HepG2 (cell line): Measurements from ENCODE around the gene SP7. TPM values are rescaled to one million over a fixed set of nuclear protein-coding genes. Genes with fewer than 3 reads are reported as not detected.

ENCODE experiments used
- AGO1 ChIP-seq: fragments of 200-400 bp; formaldehyde crosslinking; IDR thresholded peaks from 2 replicates; pipeline ENCODE4 v1.6.1; 2017; ENCODE audit warnings: mild to moderate bottlenecking, low read depth, low read length, moderate library complexity; ENCODE audit not compliant: poor library complexity, severe bottlenecking
- CEBPB ChIP-seq: IDR thresholded peaks from 2 replicates; pipeline ENCODE4 v1.6.1; 2011; ENCODE audit warnings: low read depth, low read length, improper control_type of control experiment, borderline replicate concordance
- CHCHD3 ChIP-seq: sonication (generic); formaldehyde crosslinking; IDR thresholded peaks from 2 replicates; pipeline ENCODE4 v1.8.0; 2022; ENCODE audit warnings: mild to moderate bottlenecking, missing genetic modification reagents, moderate library complexity
- FLYWCH1 ChIP-seq: sonication (generic); formaldehyde crosslinking; IDR thresholded peaks from 2 replicates; pipeline ENCODE4 v1.8.1; 2023; ENCODE audit warnings: mild to moderate bottlenecking, missing genetic modification reagents
- FOSL2 ChIP-seq: sonication (generic); formaldehyde crosslinking; IDR thresholded peaks from 2 replicates; pipeline ENCODE4 v1.4.0; 2020; ENCODE audit warnings: missing genetic modification reagents
- FOXA1 ChIP-seq, 2 experiments: fragments of 450-650 bp in 1 of 2; sonication (generic) in 1 of 2; formaldehyde crosslinking in 1 of 2; IDR thresholded peaks; 2 replicates each; pipeline versions ENCODE4 v1.4.0 to v1.6.1; 2016 to 2020; ENCODE audit warnings: missing genetic modification reagents in 1 of 2
- HNRNPLL ChIP-seq: fragments of 200-400 bp; formaldehyde crosslinking; IDR thresholded peaks from 2 replicates; pipeline ENCODE4 v1.6.1; 2017; ENCODE audit warnings: mild to moderate bottlenecking, low read depth, low read length; ENCODE audit not compliant: poor library complexity, severe bottlenecking
- MAFK ChIP-seq, 2 experiments: IDR thresholded peaks in 1 of 2; conservative IDR thresholded peaks in 1 of 2; 2 replicates each; pipeline ENCODE4 v1.6.1; 2011; ENCODE audit warnings: improper control_type of control experiment in 2 of 2, low read length in 2 of 2
- MAX ChIP-seq: IDR thresholded peaks from 2 replicates; pipeline ENCODE4 v1.6.1; 2012; ENCODE audit warnings: inconsistent platforms
- MEIS1 ChIP-seq: sonication (generic); formaldehyde crosslinking; IDR thresholded peaks from 2 replicates; pipeline ENCODE4 v1.9.0; 2021; ENCODE audit warnings: mild to moderate bottlenecking, missing genetic modification reagents, moderate library complexity, borderline replicate concordance
- NCOA5 ChIP-seq: sonication (generic); formaldehyde crosslinking; IDR thresholded peaks from 2 replicates; pipeline ENCODE4 v1.4.0; 2020; ENCODE audit warnings: missing genetic modification reagents
- RBM22 ChIP-seq: fragments of 200-400 bp; formaldehyde crosslinking; optimal IDR thresholded peaks from 2 replicates; pipeline ENCODE3; 2017; ENCODE audit warnings: mild to moderate bottlenecking, low read length, moderate library complexity
- RFX5 ChIP-seq: IDR thresholded peaks from 2 replicates; pipeline ENCODE4 v1.6.1; 2011; ENCODE audit warnings: low read depth, low read length, improper control_type of control experiment
- TGIF2 ChIP-seq: IDR thresholded peaks from 2 replicates; pipeline ENCODE4 v1.6.1; 2016; ENCODE audit warnings: control low read depth, missing compliant biosample characterization
- TOPORS ChIP-seq: sonication (generic); formaldehyde crosslinking; IDR thresholded peaks from 2 replicates; pipeline ENCODE4 v1.8.0; 2023; ENCODE audit warnings: mild to moderate bottlenecking, missing genetic modification reagents
- YY1 ChIP-seq: IDR thresholded peaks from 2 replicates; pipeline ENCODE4 v1.6.1; 2011; ENCODE audit warnings: low read length, low read depth, moderate library complexity, mild to moderate bottlenecking; ENCODE audit not compliant: insufficient read depth, insufficient replicate concordance
- ZBTB38 ChIP-seq: sonication (generic); formaldehyde crosslinking; IDR thresholded peaks from 2 replicates; pipeline ENCODE4 v1.5.1; 2020; ENCODE audit warnings: mild to moderate bottlenecking, missing genetic modification reagents
- ZNF276 ChIP-seq: sonication (generic); formaldehyde crosslinking; IDR thresholded peaks from 2 replicates; pipeline ENCODE4 v1.4.0; 2020; ENCODE audit warnings: mild to moderate bottlenecking, low read depth, missing genetic modification reagents
- ZNF431 ChIP-seq: sonication (generic); formaldehyde crosslinking; IDR thresholded peaks from 2 replicates; pipeline ENCODE4 v1.9.0; 2022; ENCODE audit warnings: missing genetic modification reagents, low read depth, mild to moderate bottlenecking, borderline replicate concordance
- ZNF44 ChIP-seq: sonication (generic); formaldehyde crosslinking; IDR thresholded peaks from 2 replicates; pipeline ENCODE4 v1.5.1; 2020; ENCODE audit warnings: mild to moderate bottlenecking, missing genetic modification reagents
- ZNF460 ChIP-seq: sonication (generic); formaldehyde crosslinking; IDR thresholded peaks from 2 replicates; pipeline ENCODE4 v1.5.1; 2020; ENCODE audit warnings: missing genetic modification reagents, mild to moderate bottlenecking, borderline replicate concordance
- ZNF598 ChIP-seq: sonication (generic); formaldehyde crosslinking; IDR thresholded peaks from 2 replicates; pipeline ENCODE4 v1.5.1; 2020; ENCODE audit warnings: mild to moderate bottlenecking, missing genetic modification reagents, borderline replicate concordance
- ZNF737 ChIP-seq: sonication (generic); formaldehyde crosslinking; IDR thresholded peaks from 2 replicates; pipeline ENCODE4 v1.5.0; 2020; ENCODE audit warnings: missing genetic modification reagents, mild to moderate bottlenecking, borderline replicate concordance
- ZNF773 ChIP-seq: sonication (generic); formaldehyde crosslinking; IDR thresholded peaks from 2 replicates; pipeline ENCODE4 v1.4.0; 2020; ENCODE audit warnings: missing genetic modification reagents, borderline replicate concordance
- ZNF775 ChIP-seq: sonication (generic); formaldehyde crosslinking; IDR thresholded peaks from 2 replicates; pipeline ENCODE4 v1.4.0; 2020; ENCODE audit warnings: missing genetic modification reagents, mild to moderate bottlenecking, moderate library complexity, borderline replicate concordance
- ZNF777 ChIP-seq: sonication (generic); formaldehyde crosslinking; IDR thresholded peaks from 2 replicates; pipeline ENCODE4 v1.4.0; 2020; ENCODE audit warnings: missing genetic modification reagents
- ZNF780A ChIP-seq: sonication (generic); formaldehyde crosslinking; IDR thresholded peaks from 2 replicates; pipeline ENCODE4 v1.8.0; 2022; ENCODE audit warnings: mild to moderate bottlenecking, missing genetic modification reagents, moderate library complexity
- polyA plus RNA-seq, 8 experiments: library from polyadenylated mRNA; depleted of rRNA in 3 of 8; stranded (reverse) in 7 of 8; unstranded in 1 of 8; fragments of >200 nt; fragmentation: Illumina TruSeq in 4 of 8; extraction: Trizol in 4 of 8; gene quantifications; 2 replicates each; pipeline versions ENCODE4 v1.2.1 to v1.2.3, GENCODE V29; 2011 to 2016; ENCODE audit warnings: low read depth in 4 of 8, missing spikeins in 1 of 8, mixed read lengths in 1 of 8; ENCODE audit not compliant: insufficient read depth in 1 of 8
- total RNA-seq, 5 experiments: library from RNA; depleted of rRNA; stranded (reverse); fragments of >200 nt; fragmentation: Illumina TruSeq; extraction: Trizol; gene quantifications; 2 replicates each; pipeline ENCODE4 v1.2.3, GENCODE V29; 2016; ENCODE audit warnings: low read depth in 1 of 5
- TF ChIP-seq, protein P1 (sequence below): sonication (generic); formaldehyde crosslinking; IDR thresholded peaks from 2 replicates; pipeline ENCODE4 v1.4.0; 2020; ENCODE audit warnings: mild to moderate bottlenecking, missing genetic modification reagents

SP7 gene
- total and polyA plus RNA-seq, 2 of the 13 experiments (the other 11 are each of a cell fraction or from before 2014, with no cell fraction given), result not detected

- TF ChIP-seq, protein P1, sequence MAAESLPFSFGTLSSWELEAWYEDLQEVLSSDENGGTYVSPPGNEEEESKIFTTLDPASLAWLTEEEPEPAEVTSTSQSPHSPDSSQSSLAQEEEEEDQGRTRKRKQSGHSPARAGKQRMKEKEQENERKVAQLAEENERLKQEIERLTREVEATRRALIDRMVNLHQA, result no peak
- TF ChIP-seq ZBTB38 (peak; percentile 62; the same call in 1 of the 2 replicates), ZNF780A (no peak), ZNF737 (CRISPR knock-in tag) (no peak), ZNF431 (CRISPR knock-in tag) (0 out of 2 replicates have a peak, but pooled peaks have one; percentile 21), YY1 (peak; percentile 64), ZNF775 (CRISPR knock-in tag) (peak; percentile 22; the same call in 1 of the 2 replicates), TGIF2 (CRISPR knock-in tag) (peak; percentile 56), MAFK (conservative IDR thresholded peaks at IDR 0.05 in 1 of 2, IDR thresholded peaks at IDR 0.05 in 1 of 2; ENCODE audit: low read length in 2 of 2) (no peak), HNRNPLL (peak; percentile 85), FOXA1 (IDR thresholded peaks at IDR 0.05) (no peak), FOXA1 (CRISPR knock-in tag; IDR thresholded peaks at IDR 0.05) (no peak; the same call in 1 of the 2 replicates), ZNF773 (CRISPR knock-in tag) (no peak), CHCHD3 (CRISPR knock-in tag) (no peak), ZNF44 (peak; percentile 54; the same call in 1 of the 2 replicates), AGO1 (no peak), RBM22 (no peak), MAX (peak; percentile 78), FOSL2 (CRISPR knock-in tag) (no peak; the same call in 1 of the 2 replicates), ZNF460 (CRISPR knock-in tag) (no peak), CEBPB (no peak), TOPORS (CRISPR knock-in tag) (no peak), ZNF777 (CRISPR knock-in tag) (peak; percentile 59), FLYWCH1 (CRISPR knock-in tag) (no peak), MEIS1 (CRISPR knock-in tag) (peak; percentile 42; the same call in 1 of the 2 replicates), ZNF276 (CRISPR knock-in tag) (no peak), ZNF598 (CRISPR knock-in tag) (peak; percentile 55; the same call in 1 of the 2 replicates), RFX5 (no peak), NCOA5 (no peak)
Observed at GRCh38 chr12:53324779-53325510, 11.2 kb downstream of the SP7 start (continued).
